ENCODE measurements around the gene RRP7A. TPM values are rescaled to one million over a fixed set of nuclear protein-coding genes. Genes with fewer than 3 reads are reported as not detected.
"Not testable (repeated sequence)": the region's sequence is repeated elsewhere in the genome, so short reads cannot be mapped to it uniquely, and the experiment has no call there.

RRP7A gene, protein sequence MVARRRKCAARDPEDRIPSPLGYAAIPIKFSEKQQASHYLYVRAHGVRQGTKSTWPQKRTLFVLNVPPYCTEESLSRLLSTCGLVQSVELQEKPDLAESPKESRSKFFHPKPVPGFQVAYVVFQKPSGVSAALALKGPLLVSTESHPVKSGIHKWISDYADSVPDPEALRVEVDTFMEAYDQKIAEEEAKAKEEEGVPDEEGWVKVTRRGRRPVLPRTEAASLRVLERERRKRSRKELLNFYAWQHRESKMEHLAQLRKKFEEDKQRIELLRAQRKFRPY
- total RNA-seq: 20.6 TPM

DNA sequence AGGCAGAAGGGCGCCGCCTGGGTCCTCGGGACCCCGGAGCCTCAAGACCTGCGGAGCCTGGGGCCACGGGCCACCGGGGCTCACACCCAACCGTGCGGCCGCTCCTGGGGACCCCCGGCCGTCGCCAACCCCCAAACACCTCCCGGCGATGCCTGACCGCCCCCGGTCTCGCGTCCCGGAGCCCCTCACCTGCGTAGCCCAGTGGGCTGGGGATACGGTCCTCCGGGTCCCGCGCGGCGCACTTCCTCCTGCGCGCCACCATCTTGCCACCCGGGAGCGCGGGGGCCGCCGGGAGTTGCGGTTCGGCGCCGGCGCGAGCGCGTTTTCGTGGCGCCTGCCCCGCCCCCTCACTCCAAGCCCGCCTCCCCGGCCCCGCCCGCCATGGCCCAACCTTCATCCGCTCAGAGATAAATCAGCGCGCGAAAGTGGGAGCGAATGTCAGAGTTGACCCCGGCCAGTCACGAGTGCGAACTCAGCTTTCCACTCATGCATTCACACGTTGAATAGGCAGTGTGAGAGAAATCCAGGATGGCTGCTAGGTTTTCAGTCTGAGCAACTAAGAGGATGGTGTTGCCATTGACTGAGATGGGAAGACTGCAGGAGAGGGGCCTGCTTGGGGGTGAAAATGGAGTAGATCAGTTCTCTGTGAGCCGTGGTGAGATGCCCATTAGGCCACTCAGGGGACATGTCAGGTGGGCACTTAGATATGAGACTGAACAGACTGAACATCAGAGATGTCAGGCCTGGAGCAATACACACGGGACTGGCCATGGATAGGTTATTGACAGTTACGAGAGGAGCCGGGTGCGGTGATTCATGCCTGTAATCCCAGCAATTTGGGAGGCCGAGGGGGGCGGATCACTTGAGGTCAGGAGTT, at the start of gene RRP7A:
RRP7A (minus strand) TSS at position 272 of the 877 bp plus-strand sequence; CDS start at position 262, 10 bp downstream.
- H3K4me3 ChIP-seq: peak within 1 kb of the TSS; percentile 88 to 89
- no peak for DNase-seq (ENCODE audit: extremely low spot score in 2 of 2)
- peaks cover 0 to 8% of the 10 kb centered on the region in 2 donors for H3K36me3 ChIP-seq
- peaks cover 19% of the 10 kb centered on the region for H3K4me1 ChIP-seq
- H3K9me3 ChIP-seq: no peaks in the 10 kb centered on the region
- H3K27ac ChIP-seq: peak within 1 kb of the TSS; percentile 87
- TF ChIP-seq CTCF (IDR thresholded peaks at IDR 0.05) (no peak), POLR2A (IDR thresholded peaks at IDR 0.05) (peak in 1 of 2 donors; percentile 72), POLR2AphosphoS5 (IDR thresholded peaks at IDR 0.05; ENCODE audit: insufficient read depth in 1 of 2, low read depth in 1 of 2) (peak in 1 of 2 donors; percentile 64)
- no peaks in the 10 kb centered on the region for H3K27me3 ChIP-seq
- intact Hi-C loops (cut with DNase I): no loop called here

GRCh38 chr22:42567950-42568349, 48.4 kb upstream of the RRP7A start:
- H3K36me3 ChIP-seq; H3K9me3 ChIP-seq; H3K4me1 ChIP-seq; H3K4me3 ChIP-seq; DNase-seq (ENCODE audit: extremely low spot score in 2 of 2); H3K27ac ChIP-seq; intact Hi-C loops (cut with DNase I); H3K27me3 ChIP-seq: not testable (repeated sequence)

- H3K4me3 ChIP-seq: no peak overlapping the region
- H3K4me1 ChIP-seq: peaks cover 12% of the 10 kb centered on the region
- no peak for DNase-seq (ENCODE audit: extremely low spot score in 2 of 2)
- TF ChIP-seq CTCF (IDR thresholded peaks at IDR 0.05) (no peak), POLR2AphosphoS5 (IDR thresholded peaks at IDR 0.05; ENCODE audit: insufficient read depth in 1 of 2, low read depth in 1 of 2) (no peak), POLR2A (IDR thresholded peaks at IDR 0.05) (no peak)
- no peaks in the 10 kb centered on the region for H3K36me3 ChIP-seq
- H3K27ac ChIP-seq: no peak overlapping the region
- H3K9me3 ChIP-seq: no peaks in the 10 kb centered on the region
- H3K27me3 ChIP-seq: no peaks in the 10 kb centered on the region
- intact Hi-C loops (cut with DNase I): no loop called here
Measured at GRCh38 chr22:42565956-42566355, 46.4 kb upstream of the RRP7A start.

DNA sequence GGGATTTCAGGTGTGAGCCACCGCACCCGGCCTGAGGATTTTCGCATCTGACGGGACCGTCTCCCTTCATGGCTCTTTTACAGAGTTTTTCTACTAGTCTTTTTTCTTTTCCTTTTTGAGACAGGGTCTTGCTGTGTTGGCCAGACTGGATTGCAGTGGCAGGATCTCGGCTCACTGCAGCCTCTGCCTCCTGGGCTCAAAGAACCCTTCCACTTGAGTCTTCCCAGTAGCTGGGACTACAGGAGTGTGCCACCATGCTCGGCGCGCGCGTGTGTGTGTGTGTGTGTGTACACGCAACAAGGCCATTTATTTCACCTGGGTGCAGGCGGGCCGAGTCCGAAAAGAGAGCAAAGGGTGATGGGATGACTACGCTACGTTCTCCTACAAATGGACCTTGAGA, 45.1 kb upstream of the RRP7A start:
- TF ChIP-seq CTCF (IDR thresholded peaks at IDR 0.05) (no peak), POLR2A (IDR thresholded peaks at IDR 0.05) (no peak), POLR2AphosphoS5 (IDR thresholded peaks at IDR 0.05; ENCODE audit: insufficient read depth in 1 of 2, low read depth in 1 of 2) (no peak)
- intact Hi-C loops (cut with DNase I): no loop called here
- Histone ChIP-seq H3K27ac (no peak overlapping the region), H3K9me3 (no peaks in the 10 kb centered on the region), H3K36me3 (no peaks in the 10 kb centered on the region), H3K27me3 (no peaks in the 10 kb centered on the region), H3K4me1 (peaks cover 12% of the 10 kb centered on the region), H3K4me3 (no peak overlapping the region)
- no peak for DNase-seq (ENCODE audit: extremely low spot score in 2 of 2)

GRCh38 chr22:42563943-42564342, 44.3 kb upstream of the RRP7A start:
- peaks cover 12% of the 10 kb centered on the region for H3K4me1 ChIP-seq
- H3K9me3 ChIP-seq; H3K27ac ChIP-seq; H3K36me3 ChIP-seq; H3K4me3 ChIP-seq; DNase-seq (ENCODE audit: extremely low spot score in 2 of 2); H3K27me3 ChIP-seq; intact Hi-C loops (cut with DNase I): not testable (repeated sequence)

- no peaks in the 10 kb centered on the region for H3K9me3 ChIP-seq
- H3K4me3 ChIP-seq: no peak overlapping the region
- TF ChIP-seq POLR2A (IDR thresholded peaks at IDR 0.05): no peak
- TF ChIP-seq POLR2AphosphoS5 (IDR thresholded peaks at IDR 0.05; ENCODE audit: insufficient read depth in 1 of 2, low read depth in 1 of 2): no peak
- no peak for TF ChIP-seq CTCF (IDR thresholded peaks at IDR 0.05)
- H3K4me1 ChIP-seq: peaks cover 12% of the 10 kb centered on the region
- no peak for DNase-seq (ENCODE audit: extremely low spot score in 2 of 2)
- intact Hi-C loops (cut with DNase I): no loop called here
- no peak overlapping the region for H3K27ac ChIP-seq
- no peaks in the 10 kb centered on the region for H3K36me3 ChIP-seq
- H3K27me3 ChIP-seq: no peaks in the 10 kb centered on the region
Measured at GRCh38 chr22:42562684-42563083, 43.1 kb upstream of the RRP7A start.

Measured in vagina (tissue), 2 donors.